Measurements from ENCODE around the gene FAM3D.
A peak's percentile ranks its signal among the peaks of the same experiment; 100 is the strongest.

Gene FAM3D

DNA sequence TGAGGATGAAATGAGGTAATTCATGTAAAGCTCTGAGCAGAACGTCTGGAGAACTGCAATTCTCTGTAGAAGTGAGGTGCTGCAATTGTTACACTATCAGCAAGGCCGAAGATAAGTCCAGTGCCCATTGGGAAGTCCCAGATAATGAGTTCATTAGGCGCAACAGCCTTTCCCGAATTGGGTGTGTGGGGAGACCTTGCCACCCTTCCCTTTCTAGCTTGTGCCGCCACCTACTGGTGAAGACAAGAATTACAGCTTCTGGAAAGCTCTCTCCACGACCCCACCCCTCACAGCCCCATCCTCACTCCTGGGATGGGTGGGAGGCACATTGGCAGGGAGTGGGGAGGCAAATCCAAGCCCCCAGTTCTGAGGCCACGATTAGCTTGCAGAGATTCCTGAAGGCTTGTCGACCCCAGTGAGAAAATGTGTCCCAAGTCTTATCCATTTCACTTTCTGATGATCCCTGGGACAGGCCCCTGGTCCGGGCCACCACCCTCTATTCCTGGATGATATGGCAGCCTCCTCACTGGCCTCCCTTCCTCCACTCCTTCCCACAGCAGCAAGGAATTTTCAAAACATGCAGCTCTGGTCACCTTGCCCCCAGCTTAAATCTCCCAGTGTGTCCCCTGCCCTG, 36.4 kb downstream of the FAM3D start:
- peak; percentile 18 to 55 for DNase-seq (ENCODE audit: low read depth in 1 of 2, low spot score in 1 of 2)
- H3K27me3 ChIP-seq (ENCODE audit: insufficient read depth, poor library complexity, severe bottlenecking): no peaks in the 10 kb centered on the region
- H3K4me3 ChIP-seq (replicated peaks; ENCODE audit: insufficient read depth, low read length): no peak overlapping the region
- TF ChIP-seq, protein P1, sequence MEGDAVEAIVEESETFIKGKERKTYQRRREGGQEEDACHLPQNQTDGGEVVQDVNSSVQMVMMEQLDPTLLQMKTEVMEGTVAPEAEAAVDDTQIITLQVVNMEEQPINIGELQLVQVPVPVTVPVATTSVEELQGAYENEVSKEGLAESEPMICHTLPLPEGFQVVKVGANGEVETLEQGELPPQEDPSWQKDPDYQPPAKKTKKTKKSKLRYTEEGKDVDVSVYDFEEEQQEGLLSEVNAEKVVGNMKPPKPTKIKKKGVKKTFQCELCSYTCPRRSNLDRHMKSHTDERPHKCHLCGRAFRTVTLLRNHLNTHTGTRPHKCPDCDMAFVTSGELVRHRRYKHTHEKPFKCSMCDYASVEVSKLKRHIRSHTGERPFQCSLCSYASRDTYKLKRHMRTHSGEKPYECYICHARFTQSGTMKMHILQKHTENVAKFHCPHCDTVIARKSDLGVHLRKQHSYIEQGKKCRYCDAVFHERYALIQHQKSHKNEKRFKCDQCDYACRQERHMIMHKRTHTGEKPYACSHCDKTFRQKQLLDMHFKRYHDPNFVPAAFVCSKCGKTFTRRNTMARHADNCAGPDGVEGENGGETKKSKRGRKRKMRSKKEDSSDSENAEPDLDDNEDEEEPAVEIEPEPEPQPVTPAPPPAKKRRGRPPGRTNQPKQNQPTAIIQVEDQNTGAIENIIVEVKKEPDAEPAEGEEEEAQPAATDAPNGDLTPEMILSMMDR (IDR thresholded peaks at IDR 0.05; ENCODE audit: insufficient read depth, low read length): peak; percentile 65
- no peak for TF ChIP-seq POLR2AphosphoS5 (IDR thresholded peaks at IDR 0.05; ENCODE audit: low read depth)
- TF ChIP-seq GABPA (IDR thresholded peaks at IDR 0.05; ENCODE audit: low read depth): no peak
- TF ChIP-seq, protein P2, sequence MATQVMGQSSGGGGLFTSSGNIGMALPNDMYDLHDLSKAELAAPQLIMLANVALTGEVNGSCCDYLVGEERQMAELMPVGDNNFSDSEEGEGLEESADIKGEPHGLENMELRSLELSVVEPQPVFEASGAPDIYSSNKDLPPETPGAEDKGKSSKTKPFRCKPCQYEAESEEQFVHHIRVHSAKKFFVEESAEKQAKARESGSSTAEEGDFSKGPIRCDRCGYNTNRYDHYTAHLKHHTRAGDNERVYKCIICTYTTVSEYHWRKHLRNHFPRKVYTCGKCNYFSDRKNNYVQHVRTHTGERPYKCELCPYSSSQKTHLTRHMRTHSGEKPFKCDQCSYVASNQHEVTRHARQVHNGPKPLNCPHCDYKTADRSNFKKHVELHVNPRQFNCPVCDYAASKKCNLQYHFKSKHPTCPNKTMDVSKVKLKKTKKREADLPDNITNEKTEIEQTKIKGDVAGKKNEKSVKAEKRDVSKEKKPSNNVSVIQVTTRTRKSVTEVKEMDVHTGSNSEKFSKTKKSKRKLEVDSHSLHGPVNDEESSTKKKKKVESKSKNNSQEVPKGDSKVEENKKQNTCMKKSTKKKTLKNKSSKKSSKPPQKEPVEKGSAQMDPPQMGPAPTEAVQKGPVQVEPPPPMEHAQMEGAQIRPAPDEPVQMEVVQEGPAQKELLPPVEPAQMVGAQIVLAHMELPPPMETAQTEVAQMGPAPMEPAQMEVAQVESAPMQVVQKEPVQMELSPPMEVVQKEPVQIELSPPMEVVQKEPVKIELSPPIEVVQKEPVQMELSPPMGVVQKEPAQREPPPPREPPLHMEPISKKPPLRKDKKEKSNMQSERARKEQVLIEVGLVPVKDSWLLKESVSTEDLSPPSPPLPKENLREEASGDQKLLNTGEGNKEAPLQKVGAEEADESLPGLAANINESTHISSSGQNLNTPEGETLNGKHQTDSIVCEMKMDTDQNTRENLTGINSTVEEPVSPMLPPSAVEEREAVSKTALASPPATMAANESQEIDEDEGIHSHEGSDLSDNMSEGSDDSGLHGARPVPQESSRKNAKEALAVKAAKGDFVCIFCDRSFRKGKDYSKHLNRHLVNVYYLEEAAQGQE (IDR thresholded peaks at IDR 0.05; ENCODE audit: insufficient replicate concordance, low read depth): no peak
- TF ChIP-seq SPI1 (IDR thresholded peaks at IDR 0.05; ENCODE audit: borderline replicate concordance, low read depth): no peak
- no peak overlapping the region for H3K27ac ChIP-seq (replicated peaks)

DNA sequence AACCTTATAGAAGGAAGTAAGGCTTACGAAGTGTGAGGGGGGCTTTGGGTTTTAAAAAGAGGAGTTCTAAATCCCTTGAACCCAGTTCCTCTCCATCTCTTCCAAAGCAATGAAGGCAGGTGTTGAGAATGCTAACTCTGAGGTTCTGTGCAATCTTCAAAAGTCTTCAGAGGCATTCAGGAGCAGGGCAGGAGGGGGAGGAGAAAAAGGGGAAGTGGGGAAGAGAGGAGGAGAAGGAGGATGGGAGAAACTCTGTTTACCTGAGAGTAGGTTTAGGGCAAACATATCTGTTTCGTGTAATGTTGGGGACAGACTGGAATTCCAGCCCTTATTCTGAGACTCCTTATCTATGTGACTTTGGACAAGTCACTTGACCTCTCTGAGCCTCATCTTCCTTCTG, 36.9 kb downstream of the FAM3D start:
- no peak for DNase-seq (ENCODE audit: low read depth in 1 of 2, low spot score in 1 of 2)
- Histone ChIP-seq H3K4me3 (replicated peaks; ENCODE audit: insufficient read depth, low read length) (no peak overlapping the region), H3K27me3 (ENCODE audit: insufficient read depth, poor library complexity, severe bottlenecking) (no peaks in the 10 kb centered on the region), H3K27ac (replicated peaks) (no peak overlapping the region)
- TF ChIP-seq SPI1 (IDR thresholded peaks at IDR 0.05; ENCODE audit: borderline replicate concordance, low read depth): peak; percentile 79
- TF ChIP-seq POLR2AphosphoS5 (IDR thresholded peaks at IDR 0.05; ENCODE audit: low read depth): no peak
- no peak for TF ChIP-seq GABPA (IDR thresholded peaks at IDR 0.05; ENCODE audit: low read depth)
- TF ChIP-seq, protein P1 (IDR thresholded peaks at IDR 0.05; ENCODE audit: insufficient read depth, low read length): no peak

DNA sequence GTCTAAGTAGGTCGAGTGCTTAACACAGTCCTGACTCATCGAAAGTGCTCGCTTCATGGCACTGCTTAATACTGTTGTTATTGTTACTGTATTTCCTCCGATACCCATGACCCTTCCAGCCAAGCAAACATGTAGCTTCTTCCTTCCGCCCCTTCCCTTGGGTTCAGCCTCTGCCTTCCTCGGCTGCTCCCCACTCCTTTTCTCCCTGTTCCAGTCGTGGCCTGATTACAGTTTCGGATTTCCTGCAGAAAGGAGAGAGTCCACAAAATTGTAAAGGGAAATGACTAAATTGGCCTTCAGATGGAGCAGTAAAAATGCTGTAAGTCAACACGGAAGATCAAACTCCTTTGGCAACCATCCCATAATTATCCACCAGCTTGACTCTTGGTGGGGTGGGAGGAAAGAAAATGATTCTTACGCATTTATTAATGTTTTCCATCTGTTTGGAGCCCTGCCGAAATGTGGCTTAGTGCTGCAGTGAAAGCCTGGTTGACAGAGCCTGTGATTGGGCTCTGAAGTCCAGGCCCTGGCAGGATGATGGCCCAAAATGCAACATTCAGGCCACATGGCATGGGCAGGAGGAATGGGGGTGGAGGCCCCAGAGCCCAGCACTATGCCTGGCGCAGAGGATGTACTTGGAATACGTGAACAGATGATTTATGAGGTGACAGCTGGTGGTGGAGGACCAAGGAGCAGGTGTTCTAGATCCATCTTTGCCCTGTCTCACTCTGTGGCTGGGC, 37.6 kb downstream of the FAM3D start:
- TF ChIP-seq POLR2AphosphoS5 (IDR thresholded peaks at IDR 0.05; ENCODE audit: low read depth) (no peak), GABPA (IDR thresholded peaks at IDR 0.05; ENCODE audit: low read depth) (no peak), SPI1 (IDR thresholded peaks at IDR 0.05; ENCODE audit: borderline replicate concordance, low read depth) (no peak)
- TF ChIP-seq, protein P2 (IDR thresholded peaks at IDR 0.05; ENCODE audit: insufficient replicate concordance, low read depth): no peak
- TF ChIP-seq, protein P1 (IDR thresholded peaks at IDR 0.05; ENCODE audit: insufficient read depth, low read length): no peak
- H3K4me3 ChIP-seq (replicated peaks; ENCODE audit: insufficient read depth, low read length): no peak overlapping the region
- no peak for DNase-seq (ENCODE audit: low read depth in 1 of 2, low spot score in 1 of 2)
- H3K27me3 ChIP-seq (ENCODE audit: insufficient read depth, poor library complexity, severe bottlenecking): no peaks in the 10 kb centered on the region
- H3K27ac ChIP-seq (replicated peaks): no peak overlapping the region

Measured in HL-60 (cell line).